CD4-positive, alpha-beta T cell treated with Interleukin-17A for 4 hours (primary cell): ENCODE data around the gene ZNF891.

Experiments
- DNase-seq: peaks from one replicate; pipeline ENCODE4 v3.0.0-alpha.2; 2020; ENCODE audit warnings: mixed read lengths

Gene ZNF891

GRCh38 chr12:133130038-133130807 lies at the start of gene ZNF891, which contains the start of gene ZNF10:
Gene ZNF891 (minus strand): TSS chr12:133130274. CDS start chr12:133121918, 8,356 bp downstream.
Gene ZNF10 (plus strand): TSS chr12:133130627. CDS start chr12:133144493, 13,866 bp downstream.
- peak; percentile 97 for DNase-seq

DNA sequence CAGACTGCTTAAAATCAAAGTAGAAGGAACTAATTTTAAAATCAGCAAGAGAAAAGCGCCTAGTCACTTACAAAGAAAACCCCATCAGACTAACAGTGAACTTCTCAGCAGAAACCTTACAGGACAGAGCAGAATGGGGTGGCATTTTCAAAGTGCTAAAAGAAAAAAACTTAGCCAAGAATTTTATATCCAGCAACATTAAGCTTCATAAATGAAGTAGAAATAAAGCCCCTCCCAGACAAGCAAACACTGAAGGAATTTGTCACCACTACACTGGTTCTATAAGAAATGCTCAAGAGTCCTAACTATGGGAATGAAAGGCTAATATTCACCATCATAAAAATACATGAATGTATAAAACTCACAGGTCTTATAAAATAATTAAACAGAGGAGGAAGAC lies 44.8 kb upstream of the ZNF891 start:
- no peak for DNase-seq

- no peak for DNase-seq
These were observed 42.4 kb upstream of the ZNF891 start for GRCh38 chr12:133172491-133172890.

DNA sequence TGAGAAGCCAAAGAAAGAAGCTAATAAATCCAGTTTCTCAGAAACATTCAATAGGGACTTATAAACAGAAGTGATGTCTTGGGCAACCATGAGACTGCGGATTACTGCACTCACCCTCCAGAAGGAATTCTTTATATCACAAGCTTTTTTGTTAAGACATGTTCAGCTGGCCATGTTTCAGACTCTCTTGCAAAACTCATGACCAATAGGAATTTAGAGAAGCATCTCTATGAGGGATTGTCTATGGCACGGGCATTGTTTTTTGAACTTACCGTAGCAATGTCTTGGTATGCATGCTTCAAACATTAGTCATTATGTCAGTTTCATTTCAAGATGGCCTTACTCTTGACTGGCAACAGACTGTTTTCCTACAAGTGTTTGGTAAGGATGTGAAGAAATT lies 35.7 kb upstream of the ZNF891 start:
- no peak for DNase-seq

GRCh38 chr12:133156125-133156690 lies 26.1 kb upstream of the ZNF891 start:
- DNase-seq, result no peak

GRCh38 chr12:133145981-133146380 lies 15.9 kb upstream of the ZNF891 start:
- no peak for DNase-seq

- no peak for DNase-seq
These were observed 5.7 kb upstream of the ZNF891 start for GRCh38 chr12:133135747-133136146.

DNA sequence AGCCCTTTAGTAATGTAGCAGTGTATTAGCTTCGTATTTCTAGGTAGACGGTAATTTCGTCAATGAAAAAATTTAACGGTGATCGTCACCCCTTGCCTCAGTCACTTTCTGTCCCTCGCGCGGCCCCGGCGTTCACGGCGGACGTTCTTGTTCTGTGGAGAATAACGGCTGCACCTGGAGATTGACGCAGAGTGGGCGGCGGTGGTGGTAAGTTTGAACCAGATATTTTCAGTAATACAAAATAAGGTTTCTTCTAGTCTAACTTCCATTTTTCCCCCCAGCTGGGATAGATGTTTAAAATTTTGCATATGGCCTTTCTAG lies 694 bp upstream of the ZNF891 start:
- no peak for DNase-seq

- DNase-seq, result no peak
These were observed 571 bp downstream of the ZNF891 start for GRCh38 chr12:133129368-133130037.

DNA sequence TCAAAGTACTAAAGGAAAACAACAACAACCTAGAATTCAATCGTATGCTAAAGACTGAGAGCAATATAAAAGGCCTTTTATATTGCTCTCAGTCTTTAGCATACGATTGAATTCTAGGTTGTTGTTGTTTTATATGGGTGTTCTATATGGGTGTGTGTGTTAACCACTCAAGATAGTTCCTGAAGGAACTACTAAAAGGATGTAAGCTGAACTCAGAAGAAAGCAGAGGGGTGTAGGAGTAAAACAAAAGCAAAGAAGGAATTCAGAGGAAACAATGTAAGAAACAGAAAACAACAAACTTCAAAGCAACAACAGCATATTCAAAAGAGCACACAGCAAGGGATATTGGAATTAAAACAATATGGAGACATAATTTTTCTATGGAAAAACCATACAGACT lies 5.4 kb downstream of the ZNF891 start:
- DNase-seq, result no peak

DNA sequence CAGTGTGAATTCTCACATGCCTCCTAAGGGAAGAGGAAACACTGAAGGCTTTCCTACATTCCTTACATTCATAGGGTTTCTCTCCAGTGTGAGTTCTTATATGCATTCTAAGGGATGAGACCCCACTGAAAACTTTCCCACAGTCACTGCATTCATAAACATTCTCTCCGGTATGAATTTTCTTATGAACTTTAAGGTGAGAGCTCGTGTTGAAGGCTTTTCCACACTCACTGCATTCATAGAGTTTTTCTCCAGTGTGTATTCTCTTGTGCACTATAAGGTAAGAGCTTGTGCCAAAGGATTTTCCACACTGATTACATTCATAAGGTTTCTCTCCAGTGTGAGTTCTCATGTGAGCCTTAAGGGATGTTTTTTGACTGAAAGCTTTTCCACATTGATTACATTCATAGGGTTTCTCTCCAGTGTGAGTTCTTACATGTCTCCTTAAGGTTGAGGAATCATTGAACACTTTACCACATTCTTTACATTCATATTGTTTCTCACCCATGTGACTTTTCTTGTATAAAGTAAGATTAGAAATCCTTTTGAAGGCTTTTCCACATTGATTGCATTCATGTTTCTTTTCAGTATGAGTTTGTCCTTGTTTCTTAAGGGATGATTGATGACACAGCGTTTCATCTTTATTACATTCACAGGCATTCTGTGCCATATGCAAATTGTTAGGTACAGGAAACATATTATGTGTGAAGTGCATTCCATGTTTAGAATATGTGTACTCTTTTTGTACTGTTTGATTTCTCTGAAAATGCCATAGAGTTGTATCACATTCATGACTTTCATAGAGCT lies 9.5 kb downstream of the ZNF891 start:
- no peak for DNase-seq

DNA sequence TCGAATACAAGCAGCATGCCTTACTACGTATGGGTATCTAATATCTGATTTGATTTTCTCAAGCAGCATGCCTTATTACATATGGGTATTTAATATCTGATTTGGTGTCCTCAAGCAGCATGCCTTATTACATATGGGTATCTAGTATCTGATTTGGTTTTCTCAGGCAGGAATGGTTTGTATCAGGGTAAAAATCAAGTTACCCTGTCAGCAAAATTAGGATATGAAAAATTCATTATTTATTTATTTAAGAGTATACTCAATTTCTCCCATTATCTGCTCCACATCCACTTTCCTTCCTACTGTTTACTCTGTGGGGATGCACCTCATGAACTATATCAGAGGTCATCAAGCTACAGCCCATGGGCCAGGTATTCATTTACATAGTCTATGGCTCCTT lies 21.9 kb downstream of the ZNF891 start:
- no peak for DNase-seq

GRCh38 chr12:133107121-133107520 lies 23.0 kb downstream of the ZNF891 start:
- DNase-seq, result no peak

DNA sequence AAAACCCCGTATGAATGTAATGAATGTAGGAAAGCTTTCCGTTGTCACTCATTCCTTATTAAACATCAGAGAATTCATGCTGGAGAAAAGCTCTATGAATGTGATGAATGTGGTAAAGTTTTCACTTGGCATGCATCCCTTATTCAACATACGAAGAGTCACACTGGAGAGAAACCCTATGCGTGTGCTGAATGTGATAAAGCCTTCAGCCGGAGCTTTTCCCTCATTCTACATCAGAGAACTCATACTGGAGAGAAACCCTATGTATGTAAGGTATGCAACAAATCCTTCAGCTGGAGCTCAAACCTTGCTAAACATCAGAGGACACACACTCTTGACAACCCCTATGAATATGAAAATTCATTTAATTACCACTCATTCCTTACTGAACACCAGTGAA lies 23.8 kb downstream of the ZNF891 start:
- no peak for DNase-seq

- no peak for DNase-seq
These were observed 24.5 kb downstream of the ZNF891 start for GRCh38 chr12:133105620-133106019.

DNA sequence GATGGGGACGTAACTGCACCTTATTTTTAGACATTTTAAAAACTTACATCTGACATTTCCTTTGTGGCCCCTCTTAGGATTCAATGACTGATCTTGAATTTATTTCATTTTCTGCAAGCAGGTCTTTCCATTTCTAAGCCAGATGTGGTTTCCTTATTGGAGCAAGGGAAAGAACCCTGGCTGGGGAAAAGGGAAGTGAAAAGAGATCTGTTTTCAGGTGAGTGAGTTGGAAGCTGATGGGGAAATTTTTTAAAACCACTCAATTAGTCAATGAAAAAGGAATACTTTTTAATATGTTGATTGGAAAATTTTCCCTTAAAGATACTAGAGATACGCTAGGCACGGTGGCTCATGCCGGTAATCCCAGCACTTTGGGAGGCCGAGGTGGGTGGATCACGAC lies 46.7 kb downstream of the ZNF891 start:
- DNase-seq, result no peak

DNA sequence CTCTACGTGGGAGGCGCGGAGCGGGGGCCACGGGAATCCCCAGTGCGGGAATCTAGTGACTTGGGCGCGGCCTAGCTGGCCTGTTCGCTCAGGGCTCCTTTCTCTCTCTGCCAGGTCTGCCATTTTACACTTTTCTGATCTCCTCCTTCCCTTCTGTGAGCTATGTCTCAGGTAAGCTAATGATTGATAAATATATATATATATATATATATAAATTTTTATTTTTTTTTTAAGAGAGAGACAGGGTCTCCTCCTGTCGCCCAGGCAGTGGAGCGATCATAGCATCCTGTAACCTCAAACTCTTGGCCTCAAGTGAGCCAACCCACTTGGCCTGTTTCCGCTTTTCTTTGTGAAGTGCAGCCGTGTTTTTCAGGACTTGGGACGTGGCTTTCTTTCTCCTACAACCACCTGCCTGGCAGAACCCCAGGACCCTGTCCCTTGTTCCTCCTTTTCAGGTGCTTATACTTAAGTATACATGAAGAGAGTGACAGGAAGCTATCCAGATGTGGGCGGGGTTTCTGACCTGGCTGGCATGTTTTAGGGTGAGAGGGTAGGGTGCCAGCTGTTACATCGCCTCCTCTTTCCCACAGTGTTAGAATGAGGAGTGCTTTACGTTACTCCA lies 48.8 kb downstream of the ZNF891 start:
- DNase-seq, result no peak

- DNase-seq, result peak; percentile 94
These were observed 49.5 kb downstream of the ZNF891 start, which contains the start of gene ZNF140 for GRCh38 chr12:133080368-133081158. Gene ZNF140 (plus strand): TSS chr12:133080923. CDS start chr12:133081321, 398 bp downstream.

DNA sequence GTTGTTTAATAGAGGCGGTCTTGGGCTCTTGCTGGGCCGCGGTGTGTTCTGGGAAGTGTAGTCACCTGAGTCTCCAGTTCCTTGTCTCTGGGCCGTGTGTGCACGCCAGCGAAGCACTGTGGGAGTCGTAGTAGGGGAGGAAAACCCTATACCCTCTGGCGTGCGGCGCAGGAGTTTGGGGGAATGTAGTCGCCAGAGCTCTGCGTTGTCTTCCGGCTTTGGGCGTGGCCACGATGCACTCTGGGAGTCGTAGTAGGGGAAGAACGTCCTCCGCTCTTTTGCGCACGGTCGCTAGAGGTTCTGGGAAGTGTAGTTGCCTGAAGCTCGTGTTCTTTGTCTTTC lies 50.1 kb downstream of the ZNF891 start:
- DNase-seq, result peak; percentile 95

GRCh38 chr12:133073836-133074235 lies 56.2 kb downstream of the ZNF891 start:
- DNase-seq, result no peak

- DNase-seq, result no peak
These were observed 66.5 kb downstream of the ZNF891 start for GRCh38 chr12:133063556-133063955.

- DNase-seq, result no peak
These were observed 68.1 kb downstream of the ZNF891 start for GRCh38 chr12:133061954-133062353.
